IPS-18c (cell line): ENCODE measurements around the gene C16orf95.

ENCODE experiments used
- H3K4me3 ChIP-seq: 2 replicates; pipeline ENCODE4 v1.7.0; 2013; ENCODE audit warnings: low read depth, mild to moderate bottlenecking, low read length, moderate library complexity; ENCODE audit not compliant: insufficient read depth
- H3K9me3 ChIP-seq: one replicate; pipeline ENCODE4 v1.6.1; 2013; ENCODE audit warnings: mild to moderate bottlenecking, low read length, moderate library complexity; ENCODE audit not compliant: control insufficient read depth, insufficient read depth

Gene C16orf95

GRCh38 chr16:87254734-87255133 lies 62.5 kb downstream of the C16orf95 start:
- Histone ChIP-seq H3K4me3 (no peak overlapping the region), H3K9me3 (no peaks in the 10 kb centered on the region)

- H3K9me3 ChIP-seq = no peaks in the 10 kb centered on the region
- H3K4me3 ChIP-seq = no peak overlapping the region
These were observed 62.9 kb downstream of the C16orf95 start for GRCh38 chr16:87254296-87254695.

- H3K4me3 ChIP-seq = no peak overlapping the region
- no peaks in the 10 kb centered on the region for H3K9me3 ChIP-seq
These were observed 63.7 kb downstream of the C16orf95 start for GRCh38 chr16:87253536-87253935.
